T-helper 2 cell (primary cell): ENCODE measurements around the gene BEND2.
"Not testable (repeated sequence)": the region's sequence is repeated elsewhere in the genome, so short reads cannot be mapped to it uniquely, and the experiment has no call there.

Experiments used
- DNase-seq, 5 experiments: peaks; one replicate each; pipeline versions ENCODE4 v3.0.0 to v3.0.0-alpha.2; 2012 to 2022
- total RNA-seq, 2 donors: gene quantifications; one replicate each; lab custom pipeline; 2026; lab: John Stamatoyannopoulos, UW

BEND2 gene
- total RNA-seq, result 0 reads per million in 2 donors

GRCh38 chrX:18220786-18221185 lies at the start of gene BEND2:
Gene BEND2 (minus strand): TSS chrX:18220886. CDS start chrX:18220750, 136 bp downstream.
- no peak for DNase-seq

- no peak for DNase-seq
Observed at GRCh38 chrX:18255059-18255458, 34.4 kb upstream of the BEND2 start.

- DNase-seq, result no peak
Observed at GRCh38 chrX:18252644-18253359, 32.1 kb upstream of the BEND2 start.

GRCh38 chrX:18229646-18230045 lies 9.0 kb upstream of the BEND2 start:
- DNase-seq, result not testable (repeated sequence)

GRCh38 chrX:18228069-18228468 lies 7.4 kb upstream of the BEND2 start:
- DNase-seq, result no peak

- no peak for DNase-seq
Observed at GRCh38 chrX:18227458-18227857, 6.8 kb upstream of the BEND2 start.

GRCh38 chrX:18210470-18210869 lies 10.2 kb downstream of the BEND2 start:
- no peak for DNase-seq

GRCh38 chrX:18206657-18207056 lies 14.0 kb downstream of the BEND2 start:
- DNase-seq, result no peak

- DNase-seq, result no peak
Observed at GRCh38 chrX:18203631-18204030, 17.1 kb downstream of the BEND2 start.

- no peak for DNase-seq
Observed at GRCh38 chrX:18194688-18195087, 26.0 kb downstream of the BEND2 start.

- DNase-seq, result no peak
Observed at GRCh38 chrX:18179446-18179845, 41.2 kb downstream of the BEND2 start.

- DNase-seq, result no peak
Observed at GRCh38 chrX:18174971-18175370, 45.7 kb downstream of the BEND2 start.

GRCh38 chrX:18174209-18174608 lies 46.5 kb downstream of the BEND2 start:
- no peak for DNase-seq

GRCh38 chrX:18173494-18174180 lies 47.0 kb downstream of the BEND2 start:
- no peak for DNase-seq

GRCh38 chrX:18172970-18173369 lies 47.7 kb downstream of the BEND2 start:
- no peak for DNase-seq

- no peak for DNase-seq
Observed at GRCh38 chrX:18170910-18171309, 49.8 kb downstream of the BEND2 start.

GRCh38 chrX:18166068-18166467 lies 54.6 kb downstream of the BEND2 start:
- no peak for DNase-seq

- no peak for DNase-seq
Observed at GRCh38 chrX:18160369-18160768, 60.3 kb downstream of the BEND2 start.

GRCh38 chrX:18158963-18159362 lies 61.7 kb downstream of the BEND2 start:
- DNase-seq, result no peak

GRCh38 chrX:18151649-18152048 lies 69.0 kb downstream of the BEND2 start:
- DNase-seq, result no peak

- no peak for DNase-seq
Observed at GRCh38 chrX:18151157-18151556, 69.5 kb downstream of the BEND2 start.

GRCh38 chrX:18149454-18149853 lies 71.2 kb downstream of the BEND2 start:
- no peak for DNase-seq

GRCh38 chrX:18146954-18147353 lies 73.7 kb downstream of the BEND2 start:
- DNase-seq, result peak in 1 of 5 experiments; percentile 25

GRCh38 chrX:18146009-18146408 lies 74.7 kb downstream of the BEND2 start:
- DNase-seq, result no peak
